ENCODE data around the gene UPB1.

- no peak for TF ChIP-seq FOXM1 (IDR thresholded peaks at IDR 0.05; ENCODE audit: borderline replicate concordance)
- TF ChIP-seq PKNOX1 (IDR thresholded peaks at IDR 0.05): no peak
- TF ChIP-seq SP1 (IDR thresholded peaks at IDR 0.05): no peak
- no peak for TF ChIP-seq TARDBP (IDR thresholded peaks at IDR 0.05)
- TF ChIP-seq ELF4 (IDR thresholded peaks at IDR 0.05): no peak
- TF ChIP-seq BHLHE40 (IDR thresholded peaks at IDR 0.05; ENCODE audit: borderline replicate concordance): no peak
- TF ChIP-seq FOXA1 (IDR thresholded peaks at IDR 0.05): no peak
- no peak for TF ChIP-seq SUZ12 (IDR thresholded peaks at IDR 0.05)
These were observed 21.2 kb downstream of the UPB1 start for GRCh38 chr22:24516301-24516737.
